NCI-H510A treated with DMSO at 0.1 percent for 48 hours (cell line): ENCODE results near the gene TOR2A.
"Not testable (repeated sequence)": the region's sequence is repeated elsewhere in the genome, so short reads cannot be mapped to it uniquely, and the experiment has no call there.

Experiments used
- DNase-seq: peaks from one replicate; lab custom pipeline; 2025; lab: John Stamatoyannopoulos, UW

TOR2A gene

DNA sequence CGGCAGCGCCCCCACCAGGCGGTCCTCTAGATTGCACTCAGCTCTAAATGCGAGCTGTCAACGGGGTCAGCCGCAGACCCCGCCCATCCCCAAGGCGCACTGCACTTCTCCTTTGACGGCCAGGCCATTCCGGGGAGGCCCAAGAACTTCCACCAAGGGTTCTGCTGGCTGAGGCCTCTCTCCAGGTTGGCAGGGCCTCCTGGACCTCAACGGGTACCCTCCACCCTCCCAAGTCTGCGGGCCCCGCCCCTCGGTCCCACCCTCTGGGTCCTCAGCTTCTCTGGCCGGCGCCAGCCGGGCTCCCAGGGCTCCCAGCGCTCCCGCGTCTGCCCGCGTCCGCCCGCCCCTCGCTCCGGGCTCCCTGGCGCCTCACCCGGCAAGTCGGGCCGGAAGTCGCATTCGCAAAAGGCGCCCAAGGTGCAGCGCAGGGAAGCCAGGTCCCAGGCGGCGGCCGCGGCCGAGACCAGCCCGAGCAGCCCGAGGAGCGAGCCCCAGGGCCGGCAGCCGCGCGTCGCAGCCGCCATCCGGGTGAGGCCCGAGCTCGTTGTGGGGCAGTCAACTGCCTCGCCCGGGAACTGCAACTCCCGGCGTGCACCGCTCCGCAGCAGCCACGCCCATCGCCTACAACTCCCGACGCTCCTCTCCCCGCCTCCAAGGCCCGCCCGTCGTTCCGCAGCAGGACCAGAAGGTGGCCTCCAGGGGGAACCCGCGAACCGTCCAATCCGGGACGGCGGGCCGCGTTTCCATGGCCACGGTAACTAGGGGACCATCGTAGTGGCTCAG, at the start of gene TOR2A:
Gene TOR2A (minus strand): TSS at position 548 of the 783 bp plus-strand sequence. CDS start 24 bp downstream, at position 524.
- DNase-seq, result peak; percentile 91

DNA sequence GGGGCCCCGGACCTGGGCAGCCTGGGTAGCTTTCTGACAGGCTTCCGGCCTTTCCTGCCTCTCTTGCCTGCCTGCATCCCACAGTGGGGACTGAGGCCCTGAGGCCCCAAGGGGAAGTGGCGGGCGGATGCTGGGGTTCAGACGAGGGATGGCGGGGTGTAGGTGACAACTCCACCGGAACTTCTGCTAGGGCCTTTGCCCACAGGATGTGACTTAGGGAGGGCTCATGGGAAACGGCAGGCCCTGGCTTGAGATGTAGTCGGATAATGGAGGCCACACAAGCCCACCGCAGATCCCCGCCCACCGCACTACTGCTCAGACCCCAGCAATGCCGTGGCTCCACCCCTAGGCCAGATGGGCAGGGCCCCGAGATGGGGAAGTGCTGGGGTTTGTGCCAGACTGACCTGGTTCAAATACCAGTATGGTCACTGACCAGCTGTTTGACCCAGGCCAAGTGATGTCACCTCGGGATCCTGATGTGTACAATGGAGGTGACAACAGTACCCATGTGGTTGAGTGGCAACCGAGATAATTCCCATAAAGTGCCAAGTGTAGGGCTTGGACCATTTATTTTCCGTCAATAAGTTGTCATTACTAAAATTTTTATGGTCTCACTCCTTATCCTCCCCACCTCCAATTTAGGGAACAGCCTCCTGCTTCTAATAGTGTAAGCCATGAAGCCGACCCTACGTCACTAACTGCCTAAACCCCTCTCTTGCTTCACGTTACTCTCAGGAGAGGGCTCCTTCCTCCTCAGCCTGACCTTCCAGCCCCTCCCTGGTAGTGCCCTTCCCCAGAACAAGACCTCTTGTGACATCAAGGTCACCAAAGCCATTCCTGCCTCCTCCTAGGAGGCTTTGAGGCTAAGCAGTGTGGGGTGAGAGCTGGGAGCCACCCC, 48.3 kb upstream of the TOR2A start:
- DNase-seq, result no peak

DNA sequence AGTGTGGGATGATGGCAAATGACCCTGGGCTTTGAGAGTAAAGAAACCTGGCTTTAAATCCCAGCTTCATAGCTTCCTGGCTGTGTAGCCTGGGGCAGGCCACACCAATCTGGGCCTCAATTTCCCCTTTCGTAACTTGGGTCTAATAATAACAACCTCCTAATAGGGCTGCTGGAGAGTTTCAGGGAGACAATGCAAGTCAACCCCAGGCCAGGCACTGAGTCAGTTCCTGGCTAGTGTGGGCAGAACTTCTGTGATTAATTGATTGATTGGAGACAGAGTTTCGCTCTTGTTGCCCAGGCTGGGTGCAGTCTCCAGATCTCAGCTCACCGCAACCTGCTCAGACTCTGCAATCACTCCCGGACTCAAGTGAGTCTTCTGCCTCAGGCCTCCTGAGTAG, 46.7 kb upstream of the TOR2A start:
- no peak for DNase-seq

DNA sequence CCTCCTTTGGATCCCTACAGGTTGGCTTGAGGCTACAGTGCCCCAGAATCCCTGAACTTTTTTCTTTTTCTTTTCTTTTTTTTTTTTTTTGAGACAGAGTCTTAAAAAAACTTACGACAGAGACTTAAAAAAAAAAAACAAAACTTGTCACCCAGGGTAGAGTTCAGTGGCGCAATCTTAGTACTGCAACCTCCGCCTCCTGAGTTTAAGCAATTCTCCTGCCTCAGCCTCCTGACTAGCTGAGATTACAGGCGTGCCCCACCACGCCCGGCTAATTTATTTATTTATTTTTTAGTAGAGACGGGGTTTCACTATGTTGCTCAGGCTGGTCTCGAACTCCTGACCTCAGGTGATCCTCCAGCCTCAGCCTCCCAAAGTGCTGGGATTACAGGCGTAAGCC, 45.8 kb upstream of the TOR2A start:
- DNase-seq, result not testable (repeated sequence)

DNA sequence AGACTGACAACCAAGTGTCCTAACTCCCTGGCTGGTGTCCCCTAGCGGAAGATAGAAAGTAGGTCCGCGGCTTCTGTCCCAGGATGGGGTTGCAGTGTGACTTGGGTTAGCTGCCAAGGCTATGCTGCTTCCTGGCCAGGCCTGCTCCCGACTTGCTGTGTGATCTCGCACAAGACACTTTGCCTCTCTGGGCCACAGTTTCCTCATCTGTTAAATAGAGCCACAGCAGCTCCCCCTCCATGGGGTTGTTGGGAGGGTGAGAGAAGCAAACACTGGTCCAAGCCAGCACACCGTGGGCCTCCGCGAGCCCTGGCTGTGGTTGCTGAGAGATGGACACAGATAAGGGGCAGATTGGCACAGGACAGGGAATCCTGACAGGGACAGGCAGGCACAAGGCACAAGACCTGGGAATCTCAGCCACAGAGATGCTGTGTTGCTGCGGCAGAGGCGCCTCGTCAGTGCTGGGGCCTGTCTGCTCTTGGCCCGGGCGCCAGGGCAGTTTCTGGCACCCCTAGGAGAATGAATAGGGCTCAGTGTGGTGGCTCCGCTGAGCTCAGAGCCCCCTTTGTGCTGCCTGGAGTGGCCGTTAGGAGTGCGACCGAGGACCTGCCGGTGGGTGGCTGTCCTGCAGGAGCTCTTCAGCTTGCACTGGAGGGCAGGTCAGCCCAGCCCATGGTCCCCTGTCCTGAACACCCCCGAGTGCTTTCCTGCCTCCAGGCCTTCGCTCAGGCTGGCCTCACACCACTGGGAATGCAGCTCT, 45.2 kb upstream of the TOR2A start:
- no peak for DNase-seq

DNA sequence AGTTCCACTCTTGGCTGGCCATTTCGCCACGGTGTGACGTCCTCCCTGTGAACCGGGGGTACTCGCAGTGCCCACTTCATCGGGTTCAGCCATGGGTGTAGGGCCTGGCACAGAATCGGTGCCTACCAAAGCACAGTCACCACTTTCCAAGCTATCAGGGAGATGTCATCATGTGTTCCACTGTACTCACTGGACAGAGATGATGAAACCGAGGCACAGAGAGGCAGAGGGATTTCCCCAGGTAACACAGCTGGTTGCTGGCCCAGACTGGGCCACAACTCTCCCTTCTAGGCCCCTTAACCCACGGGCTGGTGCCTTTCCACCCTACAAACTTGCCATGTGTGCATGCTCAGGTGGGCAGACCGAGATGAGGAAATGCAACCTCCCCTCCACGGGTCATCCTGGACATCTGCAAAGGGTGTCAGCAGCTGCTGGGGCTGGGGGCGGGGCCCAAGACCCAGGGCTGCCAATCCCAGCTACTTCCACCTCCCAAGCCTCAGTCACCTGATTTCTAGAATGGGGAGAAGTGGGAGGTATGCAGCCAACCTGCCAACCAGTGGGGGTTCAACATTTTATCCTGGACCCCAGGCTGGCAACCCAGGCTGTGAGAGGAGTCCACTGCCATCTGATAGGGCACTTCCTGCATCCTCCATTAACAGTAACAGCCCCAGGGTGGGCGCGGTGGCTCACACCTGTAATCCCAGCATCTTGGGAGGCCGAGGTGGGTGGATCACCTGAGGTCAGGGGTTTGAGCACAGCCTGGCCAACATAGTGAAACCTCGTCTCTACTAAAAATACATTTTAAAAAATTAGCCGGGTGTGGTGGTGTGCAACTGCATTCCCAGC, 44.3 kb upstream of the TOR2A start:
- no peak for DNase-seq

DNA sequence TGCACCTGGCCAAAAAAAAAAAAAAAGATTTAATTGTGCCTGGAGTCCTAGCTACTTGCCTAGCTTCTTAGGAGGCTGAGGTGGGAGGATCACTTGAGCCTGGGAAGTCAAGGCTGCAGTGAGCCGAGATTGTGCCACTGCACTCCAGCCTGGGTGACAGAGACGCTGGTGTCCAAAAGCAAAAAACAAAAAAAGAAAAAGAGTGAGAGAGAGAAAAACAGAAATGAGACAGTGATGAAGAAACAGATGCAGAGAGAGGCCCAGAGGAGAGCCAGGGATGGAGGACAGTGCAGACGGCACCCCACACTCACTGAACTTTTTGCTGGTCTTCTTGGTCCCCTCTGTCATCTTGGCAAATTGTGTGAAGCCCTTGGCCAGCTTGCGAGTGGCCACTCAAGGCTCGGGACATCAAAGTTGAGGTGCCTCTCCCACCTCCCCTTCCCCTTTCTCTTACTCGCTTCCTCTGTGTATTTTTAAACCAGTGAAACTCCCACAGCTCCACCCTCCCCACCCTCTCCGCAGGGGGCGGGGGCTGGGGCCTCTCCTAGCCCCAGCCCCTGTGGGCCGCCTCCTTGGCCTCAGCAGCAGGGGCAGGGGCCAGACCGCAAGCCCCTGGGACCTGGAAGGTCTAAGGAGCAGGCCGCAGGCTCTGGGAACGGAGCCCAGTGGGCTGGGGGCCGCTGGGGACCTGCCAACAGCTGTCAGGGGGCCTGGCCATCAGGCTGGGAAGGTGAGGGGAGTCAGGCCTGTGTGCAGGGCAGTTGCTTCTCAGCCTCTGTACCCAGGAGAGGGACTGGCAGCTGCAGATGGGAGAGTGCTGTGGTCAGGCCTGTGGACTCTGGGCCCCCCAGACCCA, 43.4 kb upstream of the TOR2A start, which contains the start of gene SH2D3C:
Gene SH2D3C (minus strand): TSS at position 387 of the 856 bp plus-strand sequence. CDS start 39 bp downstream, at position 348.
- no peak for DNase-seq

DNA sequence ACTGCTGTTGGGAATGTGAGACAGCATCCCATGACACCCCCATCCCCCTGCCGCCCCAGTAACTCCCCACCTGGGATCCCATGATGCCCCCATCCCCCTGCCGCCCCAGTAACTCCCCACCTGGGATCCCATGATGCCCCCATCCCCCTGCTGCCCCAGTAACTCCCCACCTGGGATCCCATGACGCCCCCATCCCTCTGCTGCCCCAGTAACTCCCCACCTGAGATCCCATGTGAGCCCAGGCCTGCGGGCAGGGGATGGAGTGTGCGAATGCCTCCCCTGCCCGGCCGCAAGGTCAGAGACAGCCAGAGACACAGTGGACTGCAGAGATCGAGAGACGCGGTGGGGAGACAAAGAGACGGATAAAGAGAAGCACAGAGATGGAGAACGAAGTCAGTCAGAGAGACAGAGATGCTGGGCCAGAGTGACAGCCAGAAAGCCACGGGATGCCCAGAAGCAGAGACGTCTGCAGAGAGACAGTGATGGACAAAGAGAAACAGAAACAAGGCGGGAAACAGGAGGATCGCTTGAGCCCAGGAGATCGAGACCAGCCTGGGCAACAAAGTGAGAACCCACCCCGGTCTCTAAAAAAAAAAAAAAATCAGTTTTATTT, 42.4 kb upstream of the TOR2A start:
- DNase-seq, result no peak

DNA sequence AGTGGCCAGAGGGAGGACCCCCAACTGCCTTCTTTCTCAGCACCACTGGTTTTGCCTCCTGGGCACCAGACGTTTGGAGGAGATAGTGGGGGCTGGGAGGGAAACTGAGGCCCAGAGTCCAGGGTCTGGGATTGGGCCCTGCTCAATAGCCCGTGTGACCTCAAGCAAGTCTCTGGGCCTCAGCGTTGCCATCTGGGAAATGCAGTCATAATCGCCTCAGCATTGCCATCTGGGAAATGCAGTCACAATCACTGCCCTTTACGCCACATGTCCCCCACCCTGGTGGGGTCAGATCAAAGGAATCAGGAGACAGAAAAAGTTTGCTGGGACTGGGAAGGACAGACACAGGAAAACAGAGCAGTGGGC, 41.8 kb upstream of the TOR2A start:
- DNase-seq, result no peak

DNA sequence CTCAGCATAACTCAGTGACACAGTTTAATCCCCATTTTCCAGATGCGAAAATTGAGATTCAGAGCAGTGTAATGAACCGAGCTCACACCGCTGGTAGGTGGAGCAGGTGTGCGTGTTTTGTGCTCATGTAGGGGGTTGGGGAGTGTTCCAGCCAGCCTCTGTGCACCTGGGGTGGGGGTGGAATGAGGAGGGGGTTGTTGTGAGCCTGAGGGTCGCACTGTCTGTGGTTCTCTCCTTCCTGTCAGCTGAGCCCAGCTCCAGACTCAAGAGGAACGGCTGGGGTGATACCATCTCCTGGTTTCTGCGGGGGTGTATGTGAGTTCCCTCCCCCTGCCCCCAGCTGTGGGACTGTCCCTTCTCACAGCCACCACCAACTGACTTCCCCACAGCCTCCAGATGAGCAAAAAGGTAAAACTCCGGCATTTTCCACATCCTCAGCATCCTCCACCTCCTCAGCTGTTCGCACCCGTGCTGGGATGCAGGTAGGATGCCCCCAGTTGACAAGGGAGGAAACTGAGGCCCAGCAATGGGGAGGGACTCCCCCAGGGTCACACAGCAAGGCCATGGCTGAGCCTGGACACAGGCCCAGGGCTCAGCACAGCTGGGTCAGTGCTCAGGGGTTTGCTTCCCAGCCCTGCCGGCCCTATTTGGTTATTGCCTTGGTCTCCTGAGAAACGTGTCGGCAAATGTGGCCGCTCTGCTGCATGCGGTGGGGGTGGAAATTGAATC, 41.3 kb upstream of the TOR2A start:
- peak; percentile 14 for DNase-seq

DNA sequence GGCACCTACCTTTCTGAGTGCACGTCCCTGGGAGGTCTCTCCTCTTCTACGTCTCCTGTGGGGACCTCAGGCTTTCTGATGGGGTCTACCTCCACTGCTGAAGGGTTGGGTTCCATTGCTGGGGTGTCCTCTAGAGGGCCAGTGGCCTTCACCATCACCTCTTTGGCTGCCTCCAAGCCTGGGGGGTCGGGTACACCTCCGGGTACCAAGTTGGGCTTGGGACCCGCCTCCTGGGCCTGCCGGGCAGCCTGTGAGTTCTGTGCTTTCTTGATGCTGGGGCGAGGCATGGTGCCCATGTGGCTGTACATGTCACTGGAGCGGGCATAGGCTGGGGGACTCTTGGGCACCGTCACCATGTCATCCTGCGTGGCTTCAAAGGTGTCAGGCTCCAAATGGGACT, 38.9 kb upstream of the TOR2A start:
- DNase-seq, result no peak

DNA sequence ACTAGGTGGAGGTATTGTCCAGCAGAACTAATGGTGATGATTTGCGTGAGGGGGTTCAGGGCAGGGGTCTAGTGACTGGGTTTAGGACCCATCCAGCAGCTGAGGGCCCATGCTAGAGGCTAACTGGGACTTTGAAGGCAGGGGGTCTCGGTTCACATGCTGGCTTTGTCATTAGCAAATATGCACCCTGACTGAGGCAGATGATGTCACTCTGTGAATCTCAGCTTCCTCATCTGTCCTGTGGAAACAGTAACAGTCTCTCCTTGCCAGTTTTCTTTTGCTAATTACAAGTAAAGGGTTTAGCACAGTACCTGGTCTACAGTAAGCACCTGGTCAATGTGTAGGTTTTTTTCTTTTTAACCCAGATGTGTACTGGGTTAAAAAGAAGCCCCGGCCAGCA, 38.2 kb upstream of the TOR2A start:
- no peak for DNase-seq

DNA sequence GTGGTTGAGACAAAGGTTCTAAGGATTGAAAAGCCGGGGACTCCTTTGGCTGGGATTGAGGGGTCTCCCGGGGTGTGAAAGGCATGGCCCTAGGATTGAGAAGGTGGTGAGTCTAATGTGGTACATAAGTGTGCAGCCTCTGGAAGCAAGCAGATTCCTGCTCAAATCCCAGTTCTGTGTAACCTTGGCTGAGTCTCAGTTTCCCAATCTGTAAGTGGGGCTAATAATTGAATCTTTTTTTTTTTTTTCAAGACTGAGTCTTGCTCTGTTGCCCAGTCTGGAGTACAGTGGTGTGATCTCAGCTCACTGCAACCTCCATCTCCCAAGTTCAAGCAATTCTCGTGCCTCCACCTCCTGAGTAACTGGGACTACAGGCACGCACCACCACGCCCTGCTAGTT, 37.5 kb upstream of the TOR2A start:
- DNase-seq, result no peak

DNA sequence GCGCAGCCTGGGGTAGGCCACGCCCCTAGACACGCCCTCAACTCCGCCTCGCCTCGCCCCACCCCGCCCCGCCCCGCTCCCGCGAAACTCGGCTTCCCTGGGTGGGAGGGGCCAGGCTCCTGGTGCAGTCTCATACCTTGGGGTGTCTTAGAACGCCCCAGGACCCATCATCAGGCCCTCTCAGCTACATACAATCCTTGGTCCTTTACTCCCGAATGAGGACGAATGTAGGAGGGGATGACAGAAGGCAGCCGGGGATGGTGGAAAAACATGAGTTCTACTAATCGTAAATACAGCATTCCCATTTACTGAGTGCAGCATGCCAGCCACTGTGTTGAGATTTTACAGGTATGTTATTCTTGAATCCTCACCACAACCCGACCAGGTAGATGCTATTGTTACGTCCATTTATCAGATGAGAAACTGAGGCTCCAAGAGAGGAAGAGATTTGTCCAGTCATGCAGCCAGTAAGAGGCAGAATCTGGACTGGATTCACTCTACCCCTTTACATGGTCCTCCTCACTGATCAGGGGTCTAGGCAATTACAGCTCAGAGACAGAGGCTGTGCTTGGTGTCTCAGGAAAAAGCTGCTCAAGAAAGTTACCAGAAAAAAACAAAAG, 36.6 kb upstream of the TOR2A start:
- DNase-seq, result no peak

DNA sequence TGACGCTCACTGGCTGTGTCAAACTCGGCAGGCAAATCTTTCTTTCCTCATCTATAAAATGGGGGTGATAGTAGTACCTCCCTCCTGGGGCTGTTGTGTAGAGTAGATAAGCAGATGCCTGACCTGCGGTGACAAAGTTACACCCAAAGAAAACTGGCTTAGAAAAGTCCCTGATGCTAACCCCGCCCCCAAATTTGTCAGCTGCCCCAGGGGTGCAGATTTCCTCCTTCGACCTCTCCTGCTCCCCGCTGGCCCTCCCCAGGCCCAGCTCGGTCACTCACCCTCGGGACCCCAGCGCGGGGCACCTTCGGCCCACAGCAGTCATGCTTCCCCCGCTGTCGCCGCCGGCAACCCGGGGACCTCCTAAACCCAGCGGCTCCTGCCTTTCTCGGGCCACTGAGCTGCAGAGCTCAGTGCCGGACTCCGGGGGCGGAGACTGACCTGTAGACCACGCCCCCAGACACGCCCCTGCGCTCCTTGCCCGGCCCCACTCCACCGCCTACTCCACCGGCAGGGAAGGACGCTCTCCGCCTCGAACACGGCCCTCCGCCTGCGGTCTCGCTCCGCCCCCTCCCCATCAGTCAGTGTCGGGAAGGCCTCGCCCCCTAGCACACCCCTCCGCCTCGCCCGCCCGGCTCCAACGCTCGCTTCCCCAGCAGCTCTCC, 35.9 kb upstream of the TOR2A start:
- DNase-seq, result peak; percentile 96

DNA sequence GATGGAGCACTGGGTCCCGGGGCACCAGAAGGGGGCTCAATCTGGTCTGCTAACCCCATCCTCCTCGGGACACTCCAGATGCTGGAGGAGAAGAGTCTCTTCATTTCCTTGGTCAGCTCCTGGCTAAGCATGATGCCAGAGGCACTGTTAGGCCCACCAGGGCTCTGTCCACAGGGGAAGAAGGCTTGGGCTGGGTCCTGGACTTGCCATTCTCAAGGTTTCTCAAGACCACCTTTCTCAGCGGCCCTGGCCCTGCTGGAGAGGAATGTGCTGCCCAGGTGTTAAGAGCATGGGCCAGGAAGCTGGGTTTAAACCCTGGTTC, 35.5 kb upstream of the TOR2A start:
- DNase-seq, result no peak

DNA sequence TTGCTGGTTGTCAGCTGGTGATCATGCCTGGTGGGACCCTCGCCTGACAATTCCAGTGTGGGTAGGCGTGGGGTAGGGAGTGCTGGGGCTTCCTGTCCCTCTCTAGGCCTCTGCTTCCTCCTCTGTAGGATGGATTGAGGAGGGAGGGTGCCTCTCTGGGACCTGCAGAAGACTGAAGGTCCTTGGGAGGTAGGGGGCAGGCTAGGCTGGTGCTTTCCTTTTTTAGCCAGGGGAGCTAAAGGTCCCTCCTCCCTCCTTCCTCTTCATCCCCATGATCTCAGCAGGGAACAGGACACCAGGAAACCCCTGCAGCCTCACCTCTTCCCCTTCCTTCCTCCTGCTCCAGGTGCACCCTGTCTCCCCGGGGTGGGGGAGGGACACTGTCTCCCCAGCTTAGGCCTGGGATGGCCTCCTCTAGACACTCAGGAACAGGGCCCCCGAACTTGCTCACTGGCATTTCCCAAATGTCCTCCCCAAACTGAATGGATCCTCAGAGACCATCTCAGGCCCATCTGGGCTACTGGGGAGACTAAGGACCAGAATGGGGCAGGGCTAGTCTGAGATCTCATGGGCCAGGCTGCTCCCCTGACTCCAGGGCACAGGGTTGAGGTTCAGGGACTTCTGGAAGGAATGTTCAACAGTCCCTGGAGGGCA, 35.0 kb upstream of the TOR2A start:
- DNase-seq, result no peak

DNA sequence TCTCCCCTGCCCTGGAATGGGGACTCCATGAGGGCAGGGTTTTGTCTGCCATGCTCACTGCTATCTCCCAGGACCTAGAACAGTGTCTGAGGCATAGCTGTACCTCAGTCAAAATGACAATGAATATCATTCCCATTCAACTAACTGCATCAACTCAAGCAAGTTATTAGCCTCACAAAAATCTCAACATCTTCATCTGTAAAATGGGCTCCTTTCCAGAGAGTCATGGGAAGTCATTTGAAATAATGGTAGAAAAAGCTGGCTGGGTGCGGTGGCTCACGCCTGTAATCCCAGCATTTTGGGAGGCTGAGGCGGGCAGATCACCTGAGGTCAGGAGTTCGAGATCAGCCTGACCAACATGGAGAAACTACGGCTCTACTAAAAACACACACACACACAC, 34.0 kb upstream of the TOR2A start:
- DNase-seq, result no peak
